HG03565 (cell line): ENCODE data around the gene ICA1L.
"Not testable (repeated sequence)": the region's sequence is repeated elsewhere in the genome, so short reads cannot be mapped to it uniquely, and the experiment has no call there.

ENCODE experiments used
- ATAC-seq: cut with Tn5 transposase; IDR thresholded peaks from one replicate; pipeline ENCODE4 v1.9.1; 2021; ENCODE audit warnings: mild to moderate bottlenecking, moderate library complexity; ENCODE audit not compliant: unreplicated experiment

Gene ICA1L

DNA sequence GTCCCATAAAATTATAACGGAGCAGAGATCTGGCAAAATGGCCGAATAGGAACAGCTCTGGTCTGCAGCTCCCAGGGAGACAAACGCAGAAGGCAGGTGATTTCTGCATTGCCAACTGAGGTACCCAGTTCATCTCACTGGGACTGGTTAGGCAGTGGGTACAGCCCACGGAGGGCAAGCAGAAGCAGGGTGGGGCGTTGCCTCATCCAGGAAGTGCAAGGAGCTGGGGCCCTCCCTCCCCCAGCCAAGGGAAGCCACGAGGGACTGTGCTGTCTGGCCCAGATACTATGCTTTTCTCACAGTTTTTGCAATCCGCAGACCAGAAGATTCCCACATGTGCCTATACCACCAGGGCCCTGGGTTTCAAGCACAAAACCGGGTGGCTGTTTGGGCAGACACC is 22.8 kb downstream of the ICA1L start:
- ATAC-seq, result no peak

DNA sequence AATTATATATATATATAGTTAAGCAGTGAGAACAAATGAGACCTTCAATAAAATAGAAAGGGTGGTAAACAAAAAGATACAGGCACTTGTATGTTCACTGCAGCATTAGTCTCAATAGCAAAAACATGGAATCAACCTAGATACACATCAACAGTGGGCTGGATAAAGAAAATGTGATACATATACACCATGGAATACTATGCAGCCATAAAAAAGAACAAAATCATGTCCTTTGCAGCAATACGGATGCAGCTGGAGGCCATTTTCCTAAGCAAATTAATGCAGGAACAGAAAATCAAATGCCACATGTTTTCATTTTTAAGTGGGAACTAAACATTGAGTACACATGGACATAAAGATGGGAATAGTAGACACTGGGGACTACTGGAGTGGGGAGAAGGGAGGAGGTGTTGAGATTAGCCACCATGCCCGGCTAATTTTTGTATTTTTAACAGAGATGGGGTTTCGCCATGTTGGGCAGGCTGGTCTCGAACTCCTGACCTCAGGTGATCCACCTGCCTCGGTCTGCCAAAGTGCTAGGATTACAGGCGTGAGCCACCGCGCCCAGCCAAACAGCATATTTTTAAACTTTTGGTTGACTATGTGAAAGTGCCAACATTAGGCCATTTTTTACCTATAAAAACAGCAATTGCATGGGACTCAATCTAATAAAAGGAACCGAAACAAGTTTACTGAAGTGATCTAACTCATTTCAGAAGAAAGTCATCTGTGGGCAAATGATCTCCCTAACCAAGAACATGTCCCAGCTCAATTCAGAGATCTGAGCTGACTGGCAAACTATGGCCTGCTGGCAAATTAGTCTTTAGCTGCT is 23.7 kb downstream of the ICA1L start:
- ATAC-seq, result peak; percentile 85

DNA sequence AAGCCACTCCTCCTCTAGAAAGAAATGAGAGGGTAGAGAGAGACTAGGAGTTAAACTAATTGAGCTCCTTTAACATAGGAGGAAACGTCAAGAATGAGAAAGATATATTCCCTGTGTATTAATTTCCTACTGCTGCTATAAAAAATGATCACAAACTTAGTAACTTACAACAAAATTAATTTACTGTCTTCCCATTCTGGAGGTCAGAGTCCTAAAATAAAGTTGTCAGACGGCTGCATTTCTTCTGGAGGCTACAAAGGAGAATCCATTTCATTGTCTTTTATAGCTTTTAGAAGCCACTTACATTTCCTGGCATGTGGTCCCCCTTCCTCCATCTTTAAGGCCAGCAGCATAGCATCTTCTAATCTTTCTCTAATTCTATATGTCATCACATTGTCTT is 26.9 kb downstream of the ICA1L start:
- no peak for ATAC-seq

DNA sequence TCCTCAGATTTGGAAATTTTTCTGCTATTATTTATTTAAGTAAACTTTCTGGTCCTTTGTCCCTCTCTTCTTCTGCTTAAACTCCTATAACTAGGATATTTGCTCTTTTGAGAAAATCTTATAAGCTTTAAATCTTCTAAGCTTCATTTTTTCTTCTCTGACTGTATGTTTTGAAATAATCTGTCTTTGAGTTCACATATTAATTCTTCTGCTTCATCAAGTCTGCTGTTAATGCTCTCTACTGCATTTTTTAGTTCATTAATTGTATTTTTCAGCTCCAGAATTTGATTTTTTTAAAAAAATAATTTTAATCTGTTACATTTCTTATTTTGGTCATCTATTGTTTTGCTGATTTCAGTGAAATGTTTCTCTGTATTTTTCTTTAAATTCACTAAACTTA is 28.9 kb downstream of the ICA1L start:
- no peak for ATAC-seq

DNA sequence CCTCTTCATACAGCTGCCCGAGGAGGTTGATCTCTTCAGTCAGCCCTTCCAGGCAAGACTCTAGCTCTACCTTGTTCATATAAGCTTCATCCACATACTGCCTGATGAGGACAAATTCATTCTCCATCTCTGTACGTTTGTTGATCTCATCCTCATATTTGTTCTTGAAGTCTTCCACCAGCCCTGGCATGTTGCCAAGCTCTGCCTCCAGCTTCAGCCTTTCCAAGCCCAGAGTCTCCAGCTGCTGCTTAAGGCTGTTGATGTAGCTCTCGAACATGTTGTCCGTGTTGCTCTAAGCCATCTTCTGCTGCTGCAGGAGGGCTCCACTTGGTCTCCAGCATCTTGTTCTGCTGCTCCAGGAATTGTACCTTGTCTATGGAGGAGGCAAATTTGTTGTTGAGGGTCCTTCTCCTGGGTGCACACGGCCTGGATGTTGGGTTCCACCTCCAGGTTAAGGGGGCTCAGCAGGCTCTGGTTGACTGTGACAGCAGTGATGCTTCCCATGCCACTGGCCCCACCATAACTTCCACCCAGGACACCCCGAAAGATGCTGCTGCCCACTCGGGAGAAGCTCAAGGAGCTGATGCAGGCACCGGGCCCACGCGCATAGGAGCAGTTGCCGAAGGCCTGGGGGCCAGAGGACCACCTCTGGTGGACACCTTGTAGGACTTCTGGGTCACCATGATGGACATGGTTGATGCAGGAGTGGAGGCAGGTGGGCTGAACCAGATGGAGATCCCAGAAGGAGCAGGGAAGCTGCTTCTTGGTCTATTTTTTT is 30.3 kb downstream of the ICA1L start:
- ATAC-seq, result no peak

DNA sequence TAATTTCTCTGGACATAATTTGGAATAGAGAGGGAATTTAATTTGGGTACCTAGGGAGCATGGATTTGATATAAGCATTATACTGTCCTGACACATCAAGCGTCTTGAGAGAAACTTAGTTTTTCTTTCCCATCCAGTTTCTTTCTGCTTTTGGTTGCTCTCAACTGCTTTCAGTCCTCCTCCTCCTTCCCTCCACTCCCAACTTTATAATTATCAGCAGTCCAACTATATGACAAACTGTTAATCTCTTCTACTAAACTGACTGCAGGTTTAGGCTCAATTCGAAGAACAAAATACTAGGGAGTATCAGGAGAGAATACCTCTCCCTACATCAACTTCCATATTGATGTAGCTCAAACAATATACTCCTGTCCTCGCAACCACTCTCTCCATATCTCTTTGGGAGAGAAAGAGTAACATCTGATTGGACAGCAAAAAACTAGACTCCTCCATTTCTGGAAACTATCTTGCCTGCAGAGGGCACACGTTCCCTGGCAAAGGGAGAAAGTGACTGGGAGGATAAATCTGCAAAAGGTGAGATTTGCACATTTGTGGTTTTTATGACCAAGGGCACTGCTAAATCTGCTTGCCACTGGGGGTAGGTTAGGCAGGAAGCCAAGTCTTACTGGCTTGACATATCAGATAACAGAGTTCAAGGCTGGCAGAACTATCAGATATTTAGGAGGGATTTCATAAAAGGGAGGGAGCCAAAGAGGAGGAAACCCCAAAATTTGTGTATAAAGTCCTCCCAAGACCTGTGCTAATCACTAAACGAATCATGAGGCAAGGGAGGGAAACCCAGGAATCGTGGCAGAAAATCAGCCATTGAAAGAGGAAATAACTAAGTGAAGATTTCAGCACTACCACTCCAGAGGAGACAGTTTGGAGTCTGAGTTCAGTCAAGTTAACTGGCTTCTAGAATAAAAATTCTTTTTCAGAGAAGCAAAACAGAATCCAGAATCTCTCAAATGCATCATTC is 40.0 kb downstream of the ICA1L start:
- ATAC-seq, result no peak

DNA sequence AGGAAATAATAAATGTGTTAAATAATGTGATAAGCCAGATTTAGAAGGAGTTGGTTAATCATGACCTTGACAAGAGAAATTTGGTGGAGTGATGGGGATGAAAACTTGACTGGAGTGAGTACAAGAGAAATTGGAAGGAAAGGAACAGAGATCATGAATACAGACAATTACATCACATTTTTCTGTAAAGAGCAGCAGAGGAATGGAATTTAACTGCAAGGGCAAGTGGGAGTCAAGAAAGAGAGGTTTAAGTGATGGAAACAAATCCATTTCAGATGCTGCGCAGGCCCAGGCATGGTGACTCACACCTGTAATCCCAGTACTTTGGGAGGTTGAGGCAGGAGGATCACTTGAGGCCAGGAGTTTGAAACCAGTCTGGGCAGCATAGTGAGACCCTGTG is 46.7 kb downstream of the ICA1L start:
- no peak for ATAC-seq

DNA sequence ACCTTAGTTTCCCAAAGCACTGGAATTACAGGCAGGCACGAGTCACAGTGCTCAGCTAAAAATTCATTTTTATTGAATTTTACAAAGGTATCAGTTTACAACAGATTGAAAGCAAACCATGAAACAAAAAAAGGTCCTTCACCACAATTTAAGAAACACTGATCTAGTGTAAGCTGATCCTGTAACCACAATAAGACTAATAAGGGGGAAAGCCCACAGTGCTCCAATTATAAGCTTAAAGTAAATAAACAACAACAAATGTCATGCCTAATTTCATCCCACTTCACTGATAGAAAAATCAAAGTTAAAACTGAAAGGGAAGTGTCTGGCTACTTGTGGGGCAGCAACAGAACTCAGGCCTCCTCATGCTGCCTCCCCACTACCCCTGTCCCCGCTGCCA is 49.2 kb downstream of the ICA1L start:
- ATAC-seq, result no peak

DNA sequence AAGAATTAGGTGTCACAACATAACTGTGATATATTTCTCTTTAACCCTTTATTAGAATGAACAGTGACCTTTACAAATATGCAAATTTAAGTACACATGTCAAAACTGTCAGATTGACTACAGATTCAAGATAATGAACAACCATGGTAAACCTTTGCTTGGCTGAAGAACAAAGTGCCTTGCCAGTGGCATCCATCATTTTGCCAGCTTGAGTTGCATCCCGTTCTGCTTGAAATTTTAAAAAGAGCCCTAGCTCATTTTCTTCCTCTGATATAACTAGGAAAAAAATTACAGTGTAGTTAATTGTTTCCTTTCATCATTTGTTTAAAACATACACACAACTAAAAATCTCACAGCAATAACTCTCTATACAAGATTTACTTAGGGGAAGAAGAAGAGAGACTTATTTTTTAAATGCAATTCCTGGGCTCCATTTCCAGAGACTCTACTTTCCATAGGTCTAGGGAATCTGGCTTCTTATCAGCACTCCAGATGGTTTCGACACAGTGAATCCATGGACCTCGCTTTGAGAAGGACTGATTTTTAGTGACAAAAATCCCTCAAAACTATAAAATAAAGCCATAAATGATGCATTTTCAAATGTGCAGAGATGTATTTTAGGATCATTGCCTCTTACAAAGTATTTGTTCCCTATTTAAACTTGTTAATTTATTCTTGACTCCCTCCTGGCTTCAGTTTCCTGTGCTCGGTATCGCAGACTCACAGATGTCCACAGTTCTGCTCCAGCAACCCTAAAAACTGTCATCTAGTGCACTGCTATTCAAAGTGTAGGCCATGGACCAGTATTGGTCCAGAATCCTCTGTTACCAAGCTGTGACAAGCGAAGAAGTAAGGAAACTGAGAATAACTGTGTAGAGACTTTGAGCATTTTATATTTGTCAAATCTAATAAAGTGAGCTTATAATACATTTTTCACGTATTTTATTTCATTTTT is 50.1 kb downstream of the ICA1L start:
- ATAC-seq, result no peak

DNA sequence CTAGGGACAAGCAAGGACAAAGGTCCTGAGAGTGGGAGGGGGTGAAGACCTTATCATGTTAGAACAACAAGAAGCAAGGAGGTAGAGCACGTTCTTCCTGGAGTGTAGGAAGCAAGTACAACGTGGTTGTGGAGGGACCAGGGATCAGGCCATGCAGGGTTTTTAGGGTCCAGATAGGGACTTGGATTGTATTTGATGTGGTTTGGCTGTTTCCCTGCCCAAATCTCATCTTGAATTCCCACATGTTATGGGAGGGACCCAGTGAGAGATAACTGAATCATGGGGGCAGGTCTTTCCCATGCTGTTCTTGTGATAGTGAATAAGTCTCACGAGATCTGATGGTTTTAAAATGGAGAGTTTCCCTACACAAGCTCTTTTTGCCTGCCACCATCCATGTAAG is 53.2 kb downstream of the ICA1L start:
- no peak for ATAC-seq

DNA sequence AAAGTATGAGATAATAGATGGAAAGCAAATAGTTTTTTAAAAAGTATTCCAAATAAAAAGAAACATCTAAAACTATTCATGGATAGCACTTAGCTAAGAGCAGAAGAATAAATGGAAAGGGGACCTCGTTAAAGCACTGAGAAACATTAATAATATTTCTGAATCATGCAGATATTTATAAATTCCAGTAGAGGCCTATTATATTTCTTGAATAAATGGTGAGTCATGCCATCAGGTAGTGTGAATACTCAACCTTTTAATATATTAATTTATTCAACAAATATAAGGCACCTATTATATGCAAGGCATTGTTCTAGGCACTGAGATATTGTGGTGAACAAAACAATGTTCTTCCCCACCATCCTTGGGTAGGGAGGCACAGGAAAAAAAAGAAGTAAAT is 53.8 kb downstream of the ICA1L start:
- no peak for ATAC-seq

DNA sequence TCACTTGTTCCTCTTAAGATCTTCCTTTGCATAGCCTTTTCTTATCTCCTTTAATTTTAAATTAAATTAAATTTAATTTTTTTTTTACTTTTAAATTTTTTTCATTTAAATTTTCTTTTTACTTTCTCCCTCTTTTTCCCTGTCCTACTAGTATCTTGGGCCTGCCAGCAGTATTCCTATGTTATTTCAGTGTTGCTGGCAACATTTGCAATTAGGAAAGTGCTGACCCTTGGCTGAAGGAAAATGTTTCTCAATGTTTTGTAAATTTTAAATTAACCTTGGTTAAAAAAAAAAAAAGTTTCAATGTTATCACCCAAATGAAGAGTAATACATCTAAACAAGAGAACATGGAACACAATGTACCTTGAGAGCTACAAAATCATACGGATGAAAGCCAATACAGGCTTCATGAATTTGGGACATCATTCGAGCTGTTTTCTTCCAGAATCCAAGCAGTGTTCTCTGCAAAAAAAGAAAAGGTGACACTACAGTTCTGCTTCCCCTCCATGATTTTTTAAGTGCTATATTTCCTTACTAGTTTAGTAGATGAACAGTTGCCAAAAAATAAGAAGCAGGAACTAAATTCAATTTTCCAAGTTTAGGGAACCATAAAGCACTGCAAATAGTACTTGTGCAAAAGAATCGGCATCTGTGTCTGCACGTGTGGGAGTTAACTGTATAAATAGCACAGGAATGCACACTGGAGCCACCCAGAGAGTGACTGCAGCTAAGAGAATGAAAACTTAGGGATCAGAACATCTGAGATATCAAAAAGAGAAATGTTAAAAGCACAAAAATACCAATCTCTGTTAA is 55.8 kb downstream of the ICA1L start:
- no peak for ATAC-seq

DNA sequence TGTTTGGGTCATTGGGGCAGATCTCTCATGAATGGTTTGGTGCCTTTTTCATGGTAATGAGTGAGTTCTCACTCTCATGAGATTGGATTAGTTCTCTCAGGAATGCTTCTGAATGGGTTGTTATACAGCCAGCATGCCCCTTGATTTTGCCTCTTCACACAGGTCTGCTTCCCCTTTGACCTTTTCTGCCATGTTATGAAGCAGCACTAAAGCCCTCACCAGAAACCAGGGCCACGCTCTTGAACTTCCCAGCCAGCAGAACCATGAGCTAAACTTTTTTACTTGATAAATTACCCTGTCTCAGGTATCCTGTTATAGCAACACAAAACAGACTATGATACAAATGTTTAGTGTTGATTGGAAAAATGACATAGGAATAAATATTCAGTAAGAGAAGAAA is 57.3 kb downstream of the ICA1L start:
- ATAC-seq, result no peak

DNA sequence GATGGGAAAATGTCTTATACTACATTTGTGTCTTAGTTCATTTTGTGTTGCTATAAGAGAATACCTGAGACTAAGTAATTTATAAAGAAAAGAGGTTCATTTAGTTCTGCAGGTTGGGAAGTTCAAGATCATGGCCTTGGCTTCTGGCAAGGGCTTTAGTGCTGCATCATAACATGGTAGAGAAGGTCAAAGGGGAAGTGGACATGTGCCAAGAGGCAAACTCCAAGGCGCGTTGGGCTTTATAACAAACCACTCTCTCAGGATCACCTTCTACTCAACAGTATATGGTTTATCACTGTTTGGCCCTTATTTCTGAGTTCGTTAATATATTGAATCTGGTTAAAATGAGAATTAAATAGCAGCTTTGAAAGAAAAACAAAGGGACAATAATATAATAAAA is 58.2 kb downstream of the ICA1L start:
- ATAC-seq, result no peak

DNA sequence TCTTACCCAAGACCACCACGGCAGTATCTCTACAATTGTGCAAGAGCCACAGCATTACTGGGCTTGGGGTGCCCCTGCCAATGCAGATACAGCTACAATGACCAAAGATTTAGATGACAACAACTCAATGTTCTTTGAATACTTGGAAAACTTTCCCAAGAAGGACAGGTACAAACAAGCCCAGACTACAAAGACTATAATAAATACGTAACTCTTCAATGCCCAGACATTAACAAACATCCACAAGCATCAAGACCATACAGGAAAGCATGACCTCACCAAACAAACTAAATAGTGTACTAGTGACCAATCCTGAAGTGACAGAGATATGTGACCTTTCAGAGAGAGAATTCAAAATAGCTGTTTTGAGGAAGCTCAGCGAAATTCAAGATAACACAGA is 62.8 kb downstream of the ICA1L start:
- ATAC-seq, result no peak

DNA sequence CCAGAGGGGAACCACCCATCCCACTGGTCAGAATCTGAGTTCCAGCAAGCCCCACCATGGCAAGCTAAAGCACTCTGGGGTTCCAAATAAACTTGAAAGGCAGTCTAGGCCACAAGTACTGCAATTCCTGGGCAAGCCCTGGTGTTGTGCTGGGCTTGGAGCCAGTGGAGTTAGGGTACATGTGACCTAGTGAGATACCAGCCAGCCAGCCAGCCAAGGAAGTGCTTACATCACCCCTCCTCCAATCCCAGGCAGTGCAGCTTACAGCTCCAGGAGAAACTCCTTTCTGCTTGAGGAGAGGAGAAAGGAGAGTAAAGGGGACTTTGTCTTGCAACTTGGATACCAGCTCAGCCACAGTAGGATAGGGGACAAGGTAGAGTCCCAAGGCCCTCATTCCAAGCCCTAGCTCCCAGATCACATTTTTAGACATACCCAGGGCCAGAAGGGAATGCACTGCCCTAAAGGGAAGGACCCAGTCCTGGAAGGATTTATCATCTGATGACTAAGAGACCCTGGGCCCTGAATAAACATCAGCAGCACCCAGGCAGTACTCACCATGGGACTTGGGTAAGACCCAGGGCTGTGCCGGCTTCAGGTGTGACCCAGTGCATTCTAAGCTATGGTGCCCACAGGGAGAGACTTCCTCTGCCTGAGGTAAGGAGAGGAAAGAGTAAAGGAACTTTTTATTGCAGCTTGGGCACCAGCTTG is 64.0 kb downstream of the ICA1L start:
- not testable (repeated sequence) for ATAC-seq

DNA sequence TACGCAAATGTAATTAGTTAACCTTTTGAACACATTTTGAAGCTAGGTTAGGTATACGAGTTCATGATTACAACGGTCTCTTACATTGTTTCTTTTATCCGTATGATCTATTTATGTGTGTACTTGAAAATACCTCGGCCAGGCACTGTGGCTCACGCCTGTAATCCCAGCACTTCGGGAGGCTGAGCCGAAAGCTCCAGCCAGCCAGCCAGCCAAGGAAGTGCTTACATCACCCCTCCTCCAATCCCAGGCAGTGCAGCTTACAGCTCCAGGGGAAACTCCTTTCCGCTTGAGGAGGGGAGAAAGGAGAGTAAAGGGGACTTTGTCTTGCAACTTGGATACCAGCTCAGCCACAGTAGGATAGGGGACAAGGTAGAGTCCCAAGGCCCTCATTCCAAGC is 65.7 kb downstream of the ICA1L start:
- not testable (repeated sequence) for ATAC-seq

DNA sequence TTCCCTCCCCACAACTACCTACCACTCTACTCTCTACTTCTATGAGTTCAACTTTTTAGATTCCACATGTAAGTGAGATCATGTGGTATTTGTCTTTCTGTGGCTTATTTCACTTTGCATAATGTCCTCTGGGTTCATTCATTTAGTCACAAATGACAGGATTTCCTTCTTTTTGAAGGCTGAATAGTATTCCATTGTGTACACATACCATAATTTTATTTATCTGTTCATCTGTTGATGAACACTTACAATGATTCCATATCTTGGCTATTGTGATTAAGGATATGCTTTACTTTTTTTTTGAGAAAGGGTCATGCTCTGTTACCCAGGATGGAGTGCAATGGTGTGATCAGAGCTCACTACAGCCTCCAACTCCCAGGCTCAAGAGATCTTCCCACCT is 73.6 kb downstream of the ICA1L start:
- no peak for ATAC-seq

DNA sequence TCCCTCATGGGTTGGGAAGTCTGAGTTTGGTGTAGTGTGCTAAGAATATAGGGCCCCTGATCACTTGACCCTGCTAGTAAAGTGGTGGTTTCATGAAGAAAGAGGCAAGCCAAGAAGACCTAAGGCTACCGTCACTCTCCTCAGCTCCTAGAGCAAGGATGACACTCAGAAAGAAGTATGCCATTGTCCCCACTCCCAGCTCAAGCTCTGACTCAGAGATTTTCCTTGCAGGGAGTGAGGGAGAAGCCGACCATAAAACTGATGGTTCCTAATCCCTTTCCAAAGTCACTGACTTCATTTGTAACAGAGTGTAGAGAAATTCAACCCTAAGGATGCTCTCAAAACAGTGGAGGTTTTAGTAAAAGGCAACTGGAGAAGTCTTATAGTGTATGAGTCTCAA is 80.9 kb downstream of the ICA1L start:
- ATAC-seq, result no peak
